ENCODE data around the gene EPB41L4B.

Gene EPB41L4B

DNA sequence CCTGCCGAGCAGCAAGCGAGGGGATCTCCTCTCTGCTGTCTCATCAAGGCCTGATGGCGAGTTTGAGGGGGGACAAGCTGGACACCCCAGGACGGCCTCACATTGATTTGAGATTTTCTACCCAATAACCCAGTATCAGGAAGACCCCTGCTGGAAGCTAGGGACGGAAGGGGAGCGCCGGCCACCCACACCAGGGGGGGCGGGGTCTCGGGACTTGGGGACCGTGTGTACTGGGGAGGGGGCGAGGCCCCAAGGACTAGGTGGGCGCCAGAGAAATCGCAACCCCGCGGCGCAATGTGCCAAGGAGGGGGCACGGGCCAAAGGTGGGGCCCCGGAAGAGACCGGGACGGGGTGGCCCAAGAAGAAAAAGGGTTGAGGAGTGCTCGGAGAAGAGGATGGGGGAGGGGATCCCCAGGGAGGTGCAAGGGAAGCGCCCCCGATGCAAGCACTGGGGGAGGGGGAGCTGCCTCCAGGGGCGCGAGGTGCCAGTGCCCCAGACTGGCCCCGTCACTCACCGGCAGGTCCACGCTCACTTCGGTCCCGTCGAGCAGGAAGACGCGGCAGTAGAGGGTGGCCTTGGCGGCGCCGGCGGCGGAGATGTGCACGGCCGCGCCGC is 1.1 kb downstream of the EPB41L4B start:
- DNase-seq = no peak

DNA sequence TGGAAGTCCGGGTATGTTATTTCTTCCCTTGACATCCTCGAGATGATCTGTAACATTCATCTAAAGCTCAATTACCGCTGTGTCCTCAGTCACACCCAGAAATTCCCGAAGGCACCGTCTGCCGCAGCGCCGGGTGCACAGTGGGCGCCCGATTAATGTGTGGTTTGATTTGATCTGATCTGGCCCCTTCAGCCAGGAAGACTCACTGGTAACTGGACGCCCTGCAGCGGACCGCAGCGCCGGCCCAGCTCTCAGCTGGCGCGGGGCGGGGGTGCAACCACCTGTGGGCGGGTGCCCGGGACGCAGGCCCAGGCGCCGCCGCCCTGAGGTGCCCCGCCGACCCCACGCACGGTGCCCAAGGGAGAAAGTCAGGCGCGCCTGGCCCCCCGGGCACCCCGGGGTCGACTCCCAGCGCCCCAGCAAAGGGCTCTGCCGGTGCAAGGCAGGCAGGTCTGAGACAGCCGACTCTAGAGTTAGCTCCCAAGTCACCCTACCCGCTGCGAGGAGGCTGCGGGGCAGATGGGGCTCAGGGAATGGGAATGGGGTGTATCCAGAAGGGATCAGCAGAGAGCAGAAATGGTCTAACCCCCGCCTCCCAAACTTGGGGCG is 1.7 kb downstream of the EPB41L4B start:
- DNase-seq = no peak

DNA sequence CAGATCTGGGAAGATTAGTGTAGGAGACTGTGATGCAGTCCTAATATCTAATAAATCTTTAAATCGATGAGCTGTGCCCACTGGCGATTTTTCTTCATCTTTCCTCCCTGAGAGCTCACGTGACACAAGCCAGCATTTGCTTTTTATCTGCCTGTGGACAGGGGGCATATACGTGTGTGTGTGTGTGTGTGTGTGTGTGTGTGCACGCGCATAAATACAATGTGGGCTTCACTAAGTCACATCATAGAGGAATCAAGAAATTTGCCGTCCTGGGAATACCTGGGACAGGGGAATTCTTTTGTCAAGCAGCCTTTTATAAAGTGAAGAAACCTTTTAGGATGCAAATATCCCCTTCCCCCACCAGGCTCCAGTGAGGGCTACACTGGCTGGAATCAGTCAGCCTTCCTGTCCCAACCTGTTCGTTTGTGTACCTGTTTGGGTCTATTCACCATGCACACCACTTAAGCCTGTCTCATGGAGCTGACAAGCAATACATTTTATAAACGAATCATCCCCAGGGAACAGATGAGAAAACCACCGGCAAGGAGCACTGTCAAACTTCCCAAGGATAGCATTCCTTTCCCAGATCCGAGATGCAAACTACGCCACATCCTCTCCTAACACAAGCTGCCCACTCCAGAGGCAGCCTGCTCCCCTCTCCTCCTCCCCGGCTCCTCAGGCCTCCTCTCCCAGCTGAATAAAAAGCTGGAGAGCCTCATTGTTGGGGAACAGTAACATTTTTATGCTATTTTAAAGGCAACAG is 2.7 kb downstream of the EPB41L4B start:
- no peak for DNase-seq

DNA sequence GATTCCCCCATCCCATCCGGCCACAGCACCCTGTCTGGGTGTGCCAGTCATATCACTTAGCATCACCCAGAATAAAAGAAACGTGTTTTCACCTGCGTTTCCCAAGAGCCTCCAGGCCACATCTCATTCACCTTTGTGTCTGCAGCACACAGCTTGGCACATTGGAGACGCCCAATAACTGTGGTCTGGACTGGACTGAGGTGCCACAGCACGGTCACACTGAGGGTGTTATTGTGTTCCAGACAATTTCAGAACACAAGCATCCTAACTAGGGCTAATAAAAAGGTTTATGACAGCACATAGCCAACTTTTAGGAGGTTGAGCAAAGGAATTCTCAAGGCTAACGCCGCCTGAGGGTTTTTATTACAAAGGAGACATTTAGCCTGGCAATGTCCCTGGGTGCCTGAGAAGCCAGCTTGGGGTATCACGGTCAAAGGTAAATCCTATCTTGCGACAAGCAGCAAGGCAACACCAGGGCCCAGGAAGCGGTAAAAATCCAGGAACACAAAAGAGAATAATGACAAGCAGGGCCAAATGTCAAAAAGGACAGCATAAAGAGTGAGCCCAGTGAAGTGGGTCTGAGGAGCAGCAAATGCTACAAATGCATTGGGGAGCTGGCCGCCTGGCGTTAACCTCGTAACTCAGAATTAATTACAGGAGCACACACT is 3.4 kb downstream of the EPB41L4B start:
- no peak for DNase-seq

DNA sequence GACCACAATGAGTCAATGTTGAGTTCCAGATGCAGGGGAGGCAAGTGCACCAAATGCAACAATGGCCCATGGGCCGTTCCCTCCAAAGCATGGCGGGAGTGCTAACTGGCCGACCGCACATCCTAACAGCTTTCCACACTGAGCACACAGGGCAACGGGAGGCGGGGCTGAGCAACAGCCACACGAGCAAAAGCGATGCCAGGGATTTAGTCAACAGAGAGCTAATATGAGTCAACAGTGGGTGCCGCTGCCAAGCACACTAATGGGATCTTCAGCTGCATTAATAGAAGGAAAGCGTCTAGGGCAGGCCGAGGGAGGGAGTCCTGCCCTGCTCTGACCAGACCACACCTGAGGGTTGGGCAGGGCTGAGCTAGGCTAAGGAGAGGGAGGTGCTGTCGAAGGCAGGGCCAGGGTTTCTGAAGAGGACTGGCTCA is 4.6 kb downstream of the EPB41L4B start:
- DNase-seq = no peak

DNA sequence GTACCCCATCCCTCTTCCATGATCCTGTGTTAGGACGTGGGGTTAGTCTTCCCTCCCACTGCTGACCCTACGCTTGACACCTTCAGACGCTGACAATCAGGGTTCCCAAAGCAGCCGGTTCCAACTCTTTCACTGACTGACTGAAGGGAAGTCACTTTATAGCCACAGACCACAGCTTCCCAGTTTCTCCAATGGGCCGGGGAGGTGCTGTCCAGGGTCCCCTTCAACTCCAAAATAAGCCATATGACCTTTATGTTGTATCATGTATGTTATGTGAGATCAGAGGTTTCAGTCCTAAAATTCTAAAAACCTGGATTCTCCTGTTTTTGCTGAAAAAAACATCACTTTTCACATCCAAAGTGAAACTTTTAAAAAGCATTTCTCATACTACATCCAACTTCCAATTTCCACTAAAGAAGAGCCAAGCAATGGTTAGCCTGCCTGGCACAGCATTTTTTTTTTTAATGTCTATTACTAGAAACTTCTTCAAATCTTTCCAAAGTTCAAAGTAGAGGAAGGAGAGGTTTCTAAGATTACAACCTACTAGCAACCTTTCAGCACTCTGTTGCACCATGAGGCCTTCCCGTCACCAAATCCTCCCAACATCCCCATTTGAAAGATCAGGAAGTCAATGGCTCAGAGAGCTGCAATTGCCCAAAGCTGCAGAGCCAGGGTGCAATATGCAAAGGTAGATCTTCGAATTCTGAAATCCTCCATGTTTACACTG is 5.2 kb downstream of the EPB41L4B start:
- peak; percentile 58 for DNase-seq

DNA sequence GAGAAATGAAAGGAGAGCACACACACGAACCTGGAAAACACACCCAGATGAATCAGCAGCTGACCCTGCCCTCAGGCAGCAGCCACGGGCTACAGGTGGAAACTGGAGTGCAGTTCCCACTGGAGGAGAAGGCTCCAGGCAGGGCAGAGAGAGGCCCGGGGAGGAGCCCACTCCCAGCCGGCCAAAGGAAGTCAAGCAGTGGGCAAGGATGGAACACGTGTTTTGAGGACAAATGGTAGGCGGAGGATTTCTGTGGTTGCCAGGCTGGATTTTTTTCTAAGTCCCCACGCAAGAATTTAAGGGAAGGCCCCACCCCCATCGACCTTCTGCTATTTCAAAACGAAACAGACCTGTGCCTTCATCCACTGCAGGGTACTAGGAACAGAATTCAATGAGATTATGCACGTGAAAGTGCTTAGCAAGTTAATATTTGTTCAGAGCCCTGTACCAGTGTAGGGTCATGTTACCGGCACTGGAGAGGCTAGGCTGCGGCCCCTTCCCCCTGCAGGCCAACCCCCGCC is 6.8 kb downstream of the EPB41L4B start:
- no peak for DNase-seq

DNA sequence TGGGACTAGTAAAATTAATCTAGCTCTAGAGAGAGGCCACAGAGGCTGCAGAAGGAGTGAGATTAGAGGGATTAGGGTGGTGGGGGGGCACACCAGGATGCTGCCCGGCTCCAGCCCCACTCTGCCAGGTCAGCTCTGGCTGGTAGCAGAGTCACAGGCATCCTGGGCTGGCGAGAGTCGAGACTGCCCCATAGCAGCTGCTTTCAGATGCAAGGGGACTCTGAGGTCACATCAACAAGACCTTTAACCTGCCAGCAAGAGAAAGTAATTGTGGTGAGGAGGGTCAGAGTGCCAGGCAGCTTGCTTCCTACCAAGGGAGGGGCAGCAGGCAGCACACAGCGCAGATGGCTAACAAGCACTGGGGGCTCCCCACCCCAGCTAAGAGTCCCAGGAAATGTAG is 7.5 kb downstream of the EPB41L4B start:
- DNase-seq = no peak

DNA sequence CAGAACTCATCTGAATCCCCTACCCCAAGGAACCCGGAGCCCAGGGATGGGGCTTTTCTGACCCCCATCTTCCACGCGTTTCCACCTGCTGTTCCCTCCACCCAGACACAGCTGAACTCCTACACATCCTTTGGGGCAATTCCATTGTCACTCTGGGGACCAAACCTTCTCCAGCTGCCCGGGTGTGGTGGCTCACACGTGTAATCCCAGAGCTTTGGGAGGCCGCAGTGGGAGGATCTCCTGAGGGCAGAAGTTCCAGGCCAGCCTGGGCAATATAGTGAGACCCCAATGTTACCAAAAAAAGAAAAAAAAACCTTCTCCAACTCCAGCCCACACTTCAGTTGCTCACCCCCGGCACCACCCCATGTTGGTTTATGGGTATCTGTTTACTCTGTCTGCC is 8.1 kb downstream of the EPB41L4B start:
- DNase-seq = no peak

DNA sequence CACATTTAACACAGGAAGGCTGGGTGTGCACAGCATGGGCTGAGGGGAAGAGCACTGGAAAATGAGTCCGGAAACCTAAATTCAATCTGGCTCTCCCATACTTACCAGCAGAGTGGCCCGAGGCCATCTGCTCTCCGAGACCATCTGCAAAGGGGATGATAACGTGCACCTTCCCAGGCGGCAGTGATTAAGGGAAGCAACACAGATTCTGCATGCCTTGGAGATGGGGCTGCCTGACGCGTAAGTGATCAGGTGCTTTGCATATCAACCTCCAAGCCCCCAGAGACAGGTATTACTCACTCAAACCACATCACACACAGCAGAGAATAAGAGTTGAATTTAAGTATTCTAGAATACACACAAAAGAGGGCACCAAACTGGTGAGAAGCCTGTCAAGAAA is 9.1 kb downstream of the EPB41L4B start:
- no peak for DNase-seq

DNA sequence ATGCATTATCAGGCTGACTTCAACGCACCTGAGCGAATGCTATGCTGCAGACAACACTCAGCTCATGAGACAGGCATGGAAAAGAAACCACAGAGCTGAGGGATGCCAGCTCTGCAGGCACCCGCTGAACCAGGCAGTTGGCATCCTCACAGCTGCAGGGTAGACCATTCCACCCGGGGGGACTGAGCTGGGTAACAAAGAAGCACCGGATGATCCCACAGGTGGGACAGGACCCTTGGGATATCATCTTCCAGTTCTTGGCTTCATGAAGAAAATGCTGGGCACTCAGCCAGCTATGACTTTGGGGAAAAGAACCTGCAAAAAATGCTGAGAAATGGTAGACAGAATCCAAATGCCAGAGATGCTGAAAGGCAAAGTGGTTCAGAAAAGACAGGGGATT is 9.6 kb downstream of the EPB41L4B start:
- DNase-seq = no peak

DNA sequence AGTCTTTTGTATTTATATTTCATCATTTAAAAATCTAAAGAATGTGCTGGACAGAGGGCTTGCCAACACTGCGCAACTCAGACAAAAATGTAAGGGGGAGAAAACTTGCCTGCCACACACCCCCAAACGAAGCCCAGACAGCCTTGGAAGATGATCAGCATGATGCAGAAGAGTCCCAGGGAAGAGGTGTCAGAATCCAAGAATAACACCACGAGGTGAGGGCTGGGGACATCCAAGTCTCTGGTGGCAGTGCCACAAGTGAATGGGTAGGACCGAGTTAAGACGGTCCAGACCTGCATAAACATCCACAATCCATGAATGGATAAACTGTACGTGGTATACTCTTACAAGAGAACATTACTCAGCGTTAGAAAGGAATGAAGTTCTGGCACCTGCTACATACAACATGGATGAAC is 10.4 kb downstream of the EPB41L4B start:
- no peak for DNase-seq

DNA sequence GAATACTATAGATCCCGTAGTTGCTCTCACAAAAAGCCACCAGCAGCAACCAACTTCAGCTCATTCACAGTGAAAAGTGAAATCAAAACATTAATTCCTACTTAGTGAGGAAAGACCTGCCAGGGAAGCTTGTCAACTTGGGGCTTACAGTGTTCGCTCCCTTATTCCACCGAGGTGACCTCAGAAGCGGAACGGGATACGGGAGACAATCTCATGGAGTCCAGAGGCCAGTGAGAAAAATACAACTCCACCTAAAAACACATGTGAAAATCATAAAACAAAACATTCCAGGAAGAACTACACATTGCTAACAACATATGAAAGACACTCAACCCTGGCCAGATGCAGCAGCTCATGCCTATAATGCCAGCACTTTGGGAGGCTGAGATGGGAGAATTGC is 11.6 kb downstream of the EPB41L4B start:
- DNase-seq = no peak

DNA sequence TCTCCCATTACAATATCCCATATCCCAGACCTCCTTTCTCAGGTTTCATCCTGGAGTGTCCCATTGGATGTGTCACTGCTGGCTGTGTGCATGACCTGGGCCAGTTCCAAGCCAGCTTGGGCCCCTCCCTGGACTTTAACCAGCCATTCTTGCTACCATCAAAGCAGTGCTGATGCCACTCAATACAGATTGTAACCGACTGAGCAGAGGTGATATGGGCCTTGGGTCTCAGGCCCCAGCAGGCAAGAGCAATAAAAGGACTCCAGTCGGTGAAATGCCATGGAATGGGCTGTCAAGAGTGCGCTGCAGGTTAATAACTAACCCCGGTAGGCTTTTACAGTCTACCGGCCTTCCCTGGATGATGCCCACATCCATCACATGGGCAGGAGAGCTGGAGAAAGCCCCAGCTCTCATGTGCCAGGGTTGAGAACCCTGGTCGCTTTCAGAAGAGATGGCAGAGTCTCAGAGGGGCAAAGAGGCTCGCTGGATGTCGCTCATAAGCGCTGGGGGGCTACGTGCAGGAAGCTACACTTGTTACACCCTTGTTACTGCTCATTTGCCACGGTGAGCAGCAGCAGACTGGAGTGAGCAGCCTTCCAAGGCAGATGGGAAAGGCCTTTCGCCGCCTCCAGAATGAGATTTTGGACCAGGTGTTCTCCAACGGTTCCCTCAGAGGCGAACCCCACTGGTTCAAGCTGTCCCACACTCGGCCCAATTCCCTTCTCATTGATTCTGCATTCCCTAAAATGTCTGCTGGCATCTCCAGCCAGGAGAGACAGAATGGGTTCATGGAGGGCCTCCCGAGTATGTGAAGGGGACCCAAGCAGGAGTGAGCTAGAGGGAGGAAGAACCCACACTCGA is 13.2 kb downstream of the EPB41L4B start:
- no peak for DNase-seq

DNA sequence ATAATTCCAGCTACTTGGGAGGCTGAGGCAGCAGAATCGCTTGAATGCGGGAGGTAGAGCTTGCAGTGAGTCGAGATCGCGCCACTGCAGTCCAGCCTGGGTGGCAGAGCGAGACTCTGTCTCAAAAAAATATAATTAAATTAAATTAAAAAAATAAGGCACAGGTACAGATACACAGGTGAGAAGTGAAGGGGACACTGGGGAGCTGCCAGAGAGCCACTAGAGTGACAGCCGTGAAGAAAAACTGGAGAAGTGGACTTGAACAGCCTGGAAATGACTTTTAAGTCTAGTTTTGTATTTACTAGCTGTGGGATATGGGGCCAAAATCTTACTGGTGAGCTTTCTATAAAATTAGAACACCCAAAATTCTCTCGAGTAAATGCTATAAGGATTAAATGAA is 15.1 kb downstream of the EPB41L4B start:
- no peak for DNase-seq

DNA sequence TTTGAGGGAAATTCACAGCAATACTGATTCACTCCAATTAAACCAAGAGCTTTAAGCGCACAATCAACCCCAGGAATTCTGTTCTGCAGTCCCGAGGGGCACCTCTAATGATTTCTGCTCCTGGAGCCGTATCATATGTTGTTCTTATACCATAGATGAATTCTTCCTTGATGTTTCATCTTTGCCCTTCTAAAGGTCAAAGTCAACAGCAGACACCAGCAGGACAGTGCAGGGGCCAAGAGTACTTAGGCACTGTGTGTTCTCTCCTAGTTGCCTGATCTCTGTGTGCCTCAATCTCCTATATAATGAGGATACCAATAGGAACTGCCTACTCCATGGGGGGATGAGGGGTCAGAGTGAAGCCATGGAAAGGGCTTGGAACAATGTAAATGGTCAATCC is 16.5 kb downstream of the EPB41L4B start:
- no peak for DNase-seq

DNA sequence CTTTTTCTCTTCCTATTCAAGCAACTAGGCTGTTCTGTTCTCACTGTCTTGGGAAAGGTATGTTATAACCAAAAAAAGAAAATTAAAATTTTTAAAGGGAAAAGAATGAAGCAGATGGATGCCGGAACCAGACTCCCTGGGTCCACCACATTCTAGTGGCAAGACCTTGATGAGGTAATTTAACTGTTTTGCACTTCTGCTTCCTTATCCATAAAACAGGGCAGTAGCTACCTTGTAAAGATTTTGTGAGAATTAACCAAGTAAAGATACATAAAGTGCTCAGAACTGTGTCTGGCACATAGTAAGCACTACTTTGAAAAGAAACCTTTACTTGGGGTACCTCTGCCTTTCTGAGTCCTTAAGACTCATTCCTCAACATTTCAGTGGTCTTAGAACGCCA is 17.0 kb downstream of the EPB41L4B start:
- DNase-seq = no peak

DNA sequence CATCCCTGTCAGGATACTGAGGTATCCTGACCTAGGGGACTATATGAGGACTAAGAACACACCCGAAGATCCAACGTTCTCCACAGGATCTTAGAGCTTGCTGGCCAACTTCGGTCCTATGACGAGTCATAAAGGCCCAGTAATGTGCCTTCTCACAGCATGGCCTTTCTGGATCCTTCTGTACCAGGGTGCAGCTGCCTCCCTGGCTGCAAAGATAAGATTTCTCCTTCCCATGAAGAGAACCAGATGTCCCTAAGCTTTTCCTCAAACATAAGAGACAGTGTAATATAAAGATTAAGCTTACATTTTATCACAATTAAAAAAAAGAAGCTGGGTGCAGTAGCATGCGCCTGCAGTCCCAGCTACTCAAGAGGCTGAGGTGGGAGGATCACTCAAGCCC is 18.3 kb downstream of the EPB41L4B start:
- no peak for DNase-seq

DNA sequence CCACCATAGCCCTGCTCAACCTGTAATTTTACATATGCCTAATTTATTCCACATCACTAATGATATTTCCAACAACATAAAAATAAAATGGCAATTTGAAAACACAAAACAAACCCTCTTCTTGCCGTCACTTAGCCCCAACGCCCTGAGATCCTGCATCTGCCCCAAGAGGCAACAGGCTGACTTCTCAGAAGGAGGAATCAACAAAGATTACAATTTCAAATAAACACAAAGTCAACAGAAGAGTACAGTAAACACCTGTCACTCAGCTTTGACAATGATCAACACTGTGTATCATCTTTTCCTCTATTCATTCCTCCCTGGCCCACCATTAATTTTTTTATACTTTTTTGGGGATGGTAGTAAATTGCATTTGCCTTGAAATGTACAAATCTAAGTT is 19.8 kb downstream of the EPB41L4B start:
- no peak for DNase-seq

DNA sequence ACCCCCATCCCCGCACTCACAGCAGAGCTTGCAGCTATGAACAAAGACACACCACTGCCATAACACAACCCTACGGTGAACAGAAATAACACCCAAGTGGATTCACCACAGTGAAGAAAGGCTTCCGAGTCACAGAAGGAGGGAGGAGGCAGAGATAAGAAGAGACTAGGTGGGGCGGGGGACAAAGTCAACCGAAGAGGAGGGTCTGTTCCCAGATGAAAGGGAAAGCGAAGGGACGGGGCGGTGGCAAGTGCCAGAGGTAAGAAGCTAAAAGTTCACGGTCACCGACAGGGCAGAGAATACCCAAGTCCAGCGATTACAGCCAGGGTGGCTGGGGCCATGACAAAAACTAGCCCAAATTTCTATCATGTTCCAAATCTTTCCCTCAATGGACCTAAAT is 21.0 kb downstream of the EPB41L4B start:
- DNase-seq = no peak

DNA sequence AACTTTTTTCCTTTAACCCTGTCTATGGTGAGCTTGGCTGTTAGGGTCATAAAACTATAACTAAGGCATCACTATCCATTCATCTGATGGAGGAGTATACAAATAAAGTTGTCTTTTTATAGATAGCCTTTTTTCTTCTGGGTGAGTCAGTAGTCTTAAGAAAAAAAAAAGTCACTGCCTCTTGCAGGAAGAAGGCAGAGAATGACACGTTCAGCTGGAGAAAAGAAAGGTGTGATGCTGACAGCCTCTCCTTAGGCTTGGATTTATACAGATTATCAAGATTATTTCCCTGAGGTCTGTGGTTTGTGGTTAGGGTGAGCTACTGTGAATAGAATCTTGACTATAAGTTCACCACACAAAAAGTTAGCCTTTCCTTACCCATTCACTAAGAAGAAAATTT is 23.0 kb downstream of the EPB41L4B start:
- peak; percentile 72 for DNase-seq

Measured in MV-4-11 (cell line).